SU-DHL-6 (cell line): ENCODE measurements around the gene NVL.
"Not testable (repeated sequence)": the region's sequence is repeated elsewhere in the genome, so short reads cannot be mapped to it uniquely, and the experiment has no call there.

Source experiments
- CTCF ChIP-seq: fragments of 200-600 bp; sonication (generic); IDR thresholded peaks from one replicate; pipeline ENCODE4 v1.5.1; 2017; ENCODE audit warnings: antibody characterized with exemption, mild to moderate bottlenecking, low read length, moderate library complexity; ENCODE audit not compliant: insufficient read depth, poor library complexity, severe bottlenecking
- EZH2phosphoT487 ChIP-seq: fragments of 200-600 bp; sonication (generic), shearing (Covaris generic); conservative IDR thresholded peaks from 2 replicates; pipeline ENCODE4 v1.6.1; 2018; ENCODE audit warnings: mild to moderate bottlenecking, antibody characterized with exemption, low read length, moderate library complexity, mixed read lengths

GRCh38 chr1:224340453-224341384, 10.7 kb upstream of the NVL start:
- not testable (repeated sequence) for TF ChIP-seq CTCF, EZH2phosphoT487
